GM18526 (cell line): Measurements from ENCODE around the gene WDR72.

ENCODE experiments used
- POLR2A ChIP-seq: IDR thresholded peaks from 3 replicates; pipeline ENCODE4 v1.6.1; 2011; ENCODE audit not compliant: insufficient read length; ENCODE audit errors: extremely low read depth

WDR72 gene

GRCh38 chr15:53721334-53722087 lies 38.0 kb downstream of the WDR72 start:
- no peak for TF ChIP-seq POLR2A

DNA sequence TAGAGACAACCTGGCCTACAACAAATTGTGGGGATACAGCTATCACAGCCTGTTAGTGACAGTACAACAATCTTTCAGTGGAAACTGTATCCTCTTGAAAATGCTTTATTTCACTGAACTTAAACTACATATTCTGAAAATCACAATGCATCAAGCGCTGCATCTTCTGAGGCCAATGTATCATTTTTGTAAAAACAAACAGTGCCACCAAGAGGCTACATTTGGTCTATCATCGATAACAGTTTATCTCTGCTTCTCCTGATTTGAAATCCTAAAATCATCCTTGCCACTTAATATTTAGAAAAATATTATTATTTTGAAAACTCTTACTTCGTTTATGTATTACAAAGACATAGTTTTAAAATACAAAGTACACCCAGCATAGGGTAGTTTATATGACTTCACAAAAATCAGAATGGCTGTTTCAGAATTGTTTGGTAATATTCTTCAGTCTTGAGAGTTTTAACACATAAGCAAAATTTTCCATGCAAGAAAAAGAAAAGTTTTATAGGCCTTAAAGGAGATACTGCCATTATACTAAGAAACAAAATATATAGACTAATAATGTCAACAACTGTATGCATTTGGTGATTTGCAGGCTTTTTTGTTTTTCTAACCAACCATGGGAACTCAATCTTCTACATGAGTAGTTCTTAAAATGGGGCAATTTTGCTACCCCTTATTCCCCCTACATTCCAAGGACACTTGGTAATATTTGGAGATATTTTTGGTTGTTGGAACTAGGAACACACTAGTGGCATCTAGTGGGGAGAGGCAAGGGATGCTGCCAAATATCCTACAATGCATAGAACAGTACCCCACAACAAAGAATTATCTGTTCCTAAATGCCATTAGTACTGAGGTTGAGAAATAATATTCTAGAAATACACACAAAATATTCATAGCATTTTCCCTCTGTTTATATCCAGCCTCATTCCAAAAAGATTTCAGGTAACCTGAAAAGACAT lies 42.3 kb downstream of the WDR72 start:
- TF ChIP-seq POLR2A = no peak

GRCh38 chr15:53713218-53713617 lies 46.2 kb downstream of the WDR72 start:
- TF ChIP-seq POLR2A = no peak

DNA sequence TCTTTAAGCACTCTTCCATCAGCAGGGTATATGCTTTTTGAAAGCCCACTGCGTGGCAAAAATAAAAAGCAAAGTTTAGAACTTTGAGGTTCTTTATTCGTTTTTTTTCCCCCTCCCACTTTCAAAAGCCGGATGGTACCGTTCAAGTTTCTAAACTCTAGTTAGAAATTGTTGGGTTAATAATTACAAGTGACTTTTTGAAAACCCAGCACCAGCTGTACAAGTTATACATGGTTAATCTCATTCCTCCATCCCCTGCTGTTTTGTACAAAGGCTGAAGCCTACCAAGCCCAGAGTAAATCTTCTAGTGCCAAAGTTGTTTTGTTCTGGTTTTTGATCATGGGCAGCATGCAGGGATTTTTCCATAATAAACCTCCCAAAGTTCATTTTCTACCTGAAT lies 48.6 kb downstream of the WDR72 start:
- TF ChIP-seq POLR2A = no peak

- TF ChIP-seq POLR2A = no peak
Observed at GRCh38 chr15:53709821-53710220, 49.6 kb downstream of the WDR72 start.

- TF ChIP-seq POLR2A = no peak
Observed at GRCh38 chr15:53695365-53695764, 64.1 kb downstream of the WDR72 start.

GRCh38 chr15:53694476-53694874 lies 65.0 kb downstream of the WDR72 start:
- no peak for TF ChIP-seq POLR2A

DNA sequence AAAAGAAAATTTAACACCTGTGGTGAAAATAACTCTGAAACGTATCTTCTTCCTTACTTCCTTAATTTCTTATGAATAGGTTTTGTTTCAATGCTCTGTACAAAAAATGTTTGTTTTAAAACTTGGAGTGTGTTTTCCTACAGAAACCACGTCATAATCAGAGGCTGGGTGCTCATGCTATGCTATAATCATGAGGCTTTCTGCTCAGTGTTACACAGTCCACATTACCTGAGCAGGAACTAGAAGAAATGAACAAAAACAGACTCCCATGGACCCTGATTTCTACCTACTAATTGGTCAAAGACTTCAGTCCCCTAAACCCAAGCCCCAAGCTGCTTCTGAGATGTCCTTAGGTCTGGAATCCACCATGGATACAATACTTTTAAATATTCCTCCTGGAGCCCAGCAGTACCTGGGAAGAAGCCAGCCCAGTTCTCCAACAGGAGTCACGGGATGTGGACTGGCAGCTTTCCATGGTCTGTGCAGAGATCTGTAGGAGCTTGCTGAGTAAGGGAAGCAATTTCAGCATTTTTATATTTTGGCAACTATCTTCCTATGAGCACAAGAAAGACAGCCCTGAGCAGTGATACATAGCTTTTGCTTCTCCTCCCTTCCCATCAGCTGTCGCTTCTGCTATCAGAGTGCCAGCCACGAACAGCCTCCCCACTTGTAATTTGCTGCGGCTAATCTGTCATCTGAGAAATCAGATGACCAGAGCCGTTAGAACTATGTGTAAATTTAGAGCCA lies 65.6 kb downstream of the WDR72 start:
- TF ChIP-seq POLR2A = no peak

DNA sequence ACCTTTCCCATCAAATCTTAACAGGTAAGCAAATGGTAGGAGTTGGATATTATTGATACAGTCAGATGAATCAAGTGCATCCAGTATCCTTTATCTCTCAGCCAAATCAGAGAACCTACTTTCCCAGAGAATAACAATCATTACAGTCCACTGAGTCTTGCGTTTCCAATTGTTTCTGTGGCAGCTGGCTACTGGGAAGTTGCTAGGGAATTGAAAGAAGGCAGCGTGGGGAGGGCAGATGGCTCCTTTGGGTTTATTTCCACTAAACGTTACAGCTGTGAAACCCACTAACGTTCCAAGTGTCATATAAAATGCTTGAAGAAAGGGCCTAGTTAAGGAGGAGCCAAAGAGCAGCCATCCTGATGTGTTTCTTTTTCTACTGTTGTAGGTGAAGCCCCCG lies 78.4 kb downstream of the WDR72 start:
- TF ChIP-seq POLR2A = no peak

DNA sequence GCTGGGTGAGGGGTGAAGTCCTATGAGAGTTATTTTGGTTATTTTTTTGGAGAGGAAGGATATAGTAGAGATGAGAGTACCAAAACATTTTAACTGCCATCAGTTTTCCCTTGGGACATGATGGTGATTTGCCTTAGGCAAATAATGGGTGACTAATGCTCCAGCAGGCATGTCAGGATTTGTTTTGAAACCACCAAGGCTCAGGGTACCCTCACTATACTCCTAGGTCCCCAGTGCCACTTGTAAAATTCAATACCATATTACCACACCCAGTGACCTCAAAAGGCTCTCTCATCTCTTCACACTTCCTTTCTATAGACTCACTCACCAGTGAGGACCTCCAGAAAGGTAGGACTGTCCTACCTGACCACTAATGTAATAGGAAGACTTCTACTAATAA lies 83.6 kb downstream of the WDR72 start:
- TF ChIP-seq POLR2A = no peak

DNA sequence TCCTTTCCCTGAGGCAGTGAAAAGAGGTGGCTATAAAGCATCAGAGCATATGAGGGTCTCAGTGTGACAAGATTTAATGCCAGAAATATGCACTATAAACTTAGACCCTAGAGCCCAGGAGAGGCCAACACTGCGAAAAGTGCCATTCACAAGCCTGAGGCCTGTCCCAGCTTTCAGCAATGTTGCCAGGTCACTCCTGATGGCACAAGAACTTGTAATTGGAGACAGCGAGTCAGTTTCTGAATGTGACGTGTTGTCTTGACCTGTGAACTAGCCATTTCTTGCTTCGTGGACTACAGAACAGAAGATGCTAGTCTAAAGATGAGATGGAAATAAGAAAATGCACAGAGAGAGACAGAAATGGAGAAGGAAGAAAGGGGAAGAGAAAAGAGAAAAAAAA lies 87.9 kb downstream of the WDR72 start:
- no peak for TF ChIP-seq POLR2A

GRCh38 chr15:53670701-53671100 lies 88.8 kb downstream of the WDR72 start:
- no peak for TF ChIP-seq POLR2A

GRCh38 chr15:53665930-53666329 lies 93.5 kb downstream of the WDR72 start:
- no peak for TF ChIP-seq POLR2A

DNA sequence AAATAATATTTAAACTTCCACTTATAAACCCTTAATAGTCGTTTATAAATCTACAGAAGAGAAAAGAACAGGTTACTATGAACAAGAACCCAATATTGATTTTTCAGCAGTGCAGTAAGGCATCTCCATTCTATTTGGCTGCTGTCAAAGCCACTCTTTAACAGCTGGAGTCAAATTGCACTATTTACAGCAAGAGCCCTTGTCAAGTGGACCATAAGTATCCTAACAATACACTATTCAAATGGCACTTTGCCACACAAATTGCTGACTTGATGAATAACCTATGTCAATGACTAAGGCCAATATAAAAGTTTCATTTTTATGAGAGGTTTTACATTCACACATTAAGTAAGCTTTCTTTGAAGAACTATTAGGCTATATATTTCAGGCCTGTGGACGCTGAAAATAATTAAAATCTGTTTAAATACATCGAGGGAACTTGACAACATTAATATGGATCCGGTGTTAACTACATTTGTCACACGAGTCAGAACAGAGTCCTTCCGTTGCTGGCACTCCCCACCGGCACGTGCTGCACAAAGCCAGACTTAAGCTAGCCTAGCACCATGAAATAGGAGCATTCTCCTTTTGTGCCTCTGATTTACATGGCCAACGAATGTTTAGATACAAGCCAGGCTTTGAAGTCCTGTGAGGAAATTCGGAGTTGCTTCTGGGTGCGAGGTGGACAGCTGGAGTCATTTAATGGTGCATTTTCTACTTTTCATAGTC lies 100.5 kb downstream of the WDR72 start:
- TF ChIP-seq POLR2A = no peak

- no peak for TF ChIP-seq POLR2A
Observed at GRCh38 chr15:53658255-53658654, 101.2 kb downstream of the WDR72 start.
